ENCODE data around the gene BRD2.

BRD2 gene

GRCh38 chr6:33029328-33030184 is 61.2 kb downstream of the BRD2 start:
- no peak for DNase-seq (ENCODE audit: low read depth in 2 of 2)

- no peak for DNase-seq (ENCODE audit: low read depth in 2 of 2)
These were observed 61.9 kb downstream of the BRD2 start for GRCh38 chr6:33030245-33030644.

Data from fibroblast of skin of left biceps (primary cell).